Lower leg skin (tissue), 3 donors: Measurements from ENCODE around the gene PCYOX1L.

Source experiments
- CTCF ChIP-seq, 3 donors: fragments of 450-650 bp; IDR thresholded peaks; one replicate each; pipeline ENCODE4 v1.5.1; 2016; ENCODE audit warnings: antibody characterized with exemption in 3 of 3, mild to moderate bottlenecking in 3 of 3, moderate library complexity in 2 of 3
- POLR2A ChIP-seq, 2 donors: fragments of 450-650 bp; IDR thresholded peaks; one replicate each; pipeline ENCODE4 v1.6.1; 2016 to 2017; ENCODE audit warnings: antibody characterized with exemption in 2 of 2, mild to moderate bottlenecking in 1 of 2, moderate library complexity in 1 of 2

GRCh38 chr5:149323621-149324205 lies 34.1 kb upstream of the PCYOX1L start:
- TF ChIP-seq CTCF (IDR thresholded peaks at IDR 0.05) (no peak), POLR2A (IDR thresholded peaks at IDR 0.05) (no peak)
